Spleen (tissue), 11 donors: ENCODE data around the gene ERGIC1. TPM values are rescaled to one million over a fixed set of nuclear protein-coding genes. Genes with fewer than 3 reads are reported as not detected.
A peak's percentile ranks its signal among the peaks of the same experiment; 100 is the strongest.

Experiments
- DNase-seq: peaks from one replicate; pipeline ENCODE4 v3.0.0-alpha.2; 2020
- H3K27ac ChIP-seq, 8 donors: fragments of 200-600 bp; sonication (generic) in 7 of 8; 1 replicate in 4 of 8; 2 replicates in 4 of 8; pipeline versions ENCODE4 v1.5.0 to v1.8.0; 2016 to 2021; ENCODE audit warnings: inconsistent platforms in 4 of 8, mild to moderate bottlenecking in 4 of 8, moderate library complexity in 1 of 8
- H3K27me3 ChIP-seq, 7 donors: fragments of 200-600 bp; sonication (generic) in 6 of 7; replicated peaks in 1 of 7; 1 replicate in 4 of 7; 2 replicates in 3 of 7; pipeline versions ENCODE4 v1.5.0 to v1.8.0; 2016 to 2021; ENCODE audit warnings: inconsistent platforms in 3 of 7, mild to moderate bottlenecking in 1 of 7
- H3K36me3 ChIP-seq, 6 donors: fragments of 200-600 bp; sonication (generic) in 5 of 6; 1 replicate in 4 of 6; 2 replicates in 2 of 6; pipeline versions ENCODE4 v1.5.0 to v1.8.0; 2016 to 2021; ENCODE audit warnings: inconsistent platforms in 2 of 6
- H3K4me1 ChIP-seq, 6 donors: fragments of 200-600 bp; sonication (generic) in 5 of 6; 1 replicate in 3 of 6; 2 replicates in 3 of 6; pipeline versions ENCODE4 v1.5.0 to v1.8.0; 2016 to 2021; ENCODE audit warnings: inconsistent platforms in 3 of 6
- H3K4me3 ChIP-seq, 8 donors: fragments of 200-600 bp; sonication (generic) in 7 of 8; 1 replicate in 4 of 8; 2 replicates in 4 of 8; pipeline versions ENCODE4 v1.5.0 to v1.8.0; 2016 to 2021; ENCODE audit warnings: inconsistent platforms in 4 of 8, mild to moderate bottlenecking in 4 of 8, moderate library complexity in 2 of 8
- H3K9me3 ChIP-seq, 8 donors: fragments of 200-600 bp; sonication (generic) in 7 of 8; 1 replicate in 4 of 8; 2 replicates in 4 of 8; pipeline versions ENCODE4 v1.5.0 to v1.8.0; 2016 to 2021; ENCODE audit warnings: inconsistent platforms in 4 of 8
- CTCF ChIP-seq, 11 experiments: fragments of 200-600 bp in 7 of 11; fragments of 450-650 bp in 4 of 11; sonication (generic) in 4 of 11; IDR thresholded peaks in 8 of 11; conservative IDR thresholded peaks in 3 of 11; 1 replicate in 7 of 11; 2 replicates in 4 of 11; pipeline versions ENCODE4 v1.4.0 to v1.8.0; 2016 to 2021; ENCODE audit warnings: antibody characterized with exemption in 11 of 11, inconsistent platforms in 4 of 11, mild to moderate bottlenecking in 1 of 11
- POLR2A ChIP-seq, 3 donors: fragments of 450-650 bp; IDR thresholded peaks; one replicate each; pipeline ENCODE4 v1.5.1; 2017; ENCODE audit warnings: antibody characterized with exemption in 3 of 3, mild to moderate bottlenecking in 1 of 3
- POLR2AphosphoS5 ChIP-seq, 3 donors: sonication (generic); formaldehyde crosslinking; IDR thresholded peaks; one replicate each; pipeline ENCODE4 v1.5.1; 2017; ENCODE audit warnings: antibody characterized with exemption in 3 of 3
- WGBS, 5 donors: extraction: QIAGEN DNeasy Blood & Tissue Kit in 3 of 5; methylation state at CpG; one replicate each; pipeline versions ENCODE4 v1.1.5 to v1.1.7; 2013 to 2018; 5-methylcytosine and 5-hydroxymethylcytosine counted together
- intact Hi-C: fragments of 100-400 bp; cut with DNase I; formaldehyde crosslinking; loops from one replicate; pipeline ENCODE4 v1.15.0; 2023; ENCODE audit warnings: low total_unique reads
- polyA plus RNA-seq, 3 donors: library from polyadenylated mRNA; stranded (reverse); fragments of 200-250 nt; gene quantifications; one replicate each; pipeline ENCODE4 v1.2.1, GENCODE V29; 2013
- total RNA-seq, 7 donors: library from RNA; depleted of rRNA in 3 of 7; stranded (reverse); fragments of >200 nt in 3 of 7; fragmentation: NEBNext Ultra II Directional in 4 of 7; extraction: Animal tissue kit (Norgen Biotek cat#: 25700) in 4 of 7; gene quantifications; one replicate each; pipeline versions ENCODE4 v1.1.0 to v1.2.1, GENCODE V29; 2016 to 2021
- donor health status: healthy with polysubstance abuse.
- donor health status: DM: no; HTN: no; CAD: no; lungs with moderate emphysema.
- donor health status: DM: no; HTN: no; CAD: no.
- donor health status: Bipolar disorder and iron deficiency.
- donor health status: healthy.
- donor health status: DM: no; HTN: no; CAD: no.
- donor health status: DM: yes; HTN: yes; CAD: no.

ERGIC1 gene
- total and polyA plus RNA-seq, 10 donors = 36.9 to 166 (median 125) TPM

GRCh38 chr5:172958331-172959046 is 124.4 kb downstream of the ERGIC1 start:
- no peaks in the 10 kb centered on the region for H3K9me3 ChIP-seq
- H3K36me3 ChIP-seq = peaks cover 0 to 26% (median 0%) of the 10 kb centered on the region in 6 donors
- peaks cover 6 to 53% (median 22%) of the 10 kb centered on the region in 6 donors for H3K4me1 ChIP-seq
- H3K27ac ChIP-seq = peak overlapping the region; percentile 74 to 91 (median 88)
- peak overlapping the region; percentile 61 to 86 (median 70) for H3K4me3 ChIP-seq
- intact Hi-C loops = no loop called here
- TF ChIP-seq POLR2A (IDR thresholded peaks at IDR 0.05) = no peak
- peak in 1 of 3 donors; percentile 7 for TF ChIP-seq POLR2AphosphoS5 (IDR thresholded peaks at IDR 0.05)
- no peak for TF ChIP-seq CTCF (IDR thresholded peaks at IDR 0.05 in 8 of 11, conservative IDR thresholded peaks at IDR 0.05 in 3 of 11)
- 3 to 5% (median 5%) methylated on average over 46 to 54 of the region's 54 CpGs for WGBS, 5 donors
- peak; percentile 92 for DNase-seq
- H3K27me3 ChIP-seq = no peaks in the 10 kb centered on the region

- Histone ChIP-seq H3K9me3 (no peaks in the 10 kb centered on the region), H3K27ac (peak overlapping the region in 7 of 8 donors; percentile 74 to 91 (median 89)), H3K27me3 (no peaks in the 10 kb centered on the region), H3K4me1 (peaks cover 6 to 53% (median 22%) of the 10 kb centered on the region in 6 donors), H3K4me3 (peak overlapping the region; percentile 61 to 86 (median 70)), H3K36me3 (peaks cover 2 to 39% (median 7%) of the 10 kb centered on the region in 6 donors)
- DNase-seq = peak; percentile 79
- intact Hi-C loops = no loop called here
- 11 to 22% (median 14%) methylated on average over 15 to 28 of the region's 28 CpGs for WGBS, 5 donors
- TF ChIP-seq POLR2AphosphoS5 (IDR thresholded peaks at IDR 0.05) = no peak
- no peak for TF ChIP-seq POLR2A (IDR thresholded peaks at IDR 0.05)
- no peak for TF ChIP-seq CTCF (IDR thresholded peaks at IDR 0.05 in 8 of 11, conservative IDR thresholded peaks at IDR 0.05 in 3 of 11)
Measured at GRCh38 chr5:172959824-172960799, 126.1 kb downstream of the ERGIC1 start.

- TF ChIP-seq POLR2AphosphoS5 (IDR thresholded peaks at IDR 0.05) (no peak), POLR2A (IDR thresholded peaks at IDR 0.05) (no peak), CTCF (IDR thresholded peaks at IDR 0.05 in 8 of 11, conservative IDR thresholded peaks at IDR 0.05 in 3 of 11) (no peak)
- Histone ChIP-seq H3K4me3 (no peak overlapping the region), H3K27ac (peak overlapping the region in 3 of 8 donors; percentile 51 to 73 (median 62)), H3K4me1 (peaks cover 0 to 29% (median 13%) of the 10 kb centered on the region in 6 donors), H3K27me3 (no peaks in the 10 kb centered on the region), H3K9me3 (no peaks in the 10 kb centered on the region), H3K36me3 (peaks cover 0 to 42% (median 22%) of the 10 kb centered on the region in 6 donors)
- 85 to 95% (median 94%) methylated on average over 2 of the region's 2 CpGs for WGBS, 5 donors
- intact Hi-C loops = loop anchor here (10.0 kb wide), 1 partner anchor 315 kb away; no protein-coding TSS in a partner anchor
- DNase-seq = no peak
Measured at GRCh38 chr5:172969921-172970320, 135.9 kb downstream of the ERGIC1 start.
